Spleen (tissue), 11 donors: ENCODE measurements around the gene LCLAT1. TPM values are rescaled to one million over a fixed set of nuclear protein-coding genes. Genes with fewer than 3 reads are reported as not detected.

Experiments used
- DNase-seq: peaks from one replicate; pipeline ENCODE4 v3.0.0-alpha.2; 2020
- H3K27ac ChIP-seq, 8 donors: fragments of 200-600 bp; sonication (generic) in 7 of 8; 1 replicate in 4 of 8; 2 replicates in 4 of 8; pipeline versions ENCODE4 v1.5.0 to v1.8.0; 2016 to 2021; ENCODE audit warnings: inconsistent platforms in 4 of 8, mild to moderate bottlenecking in 4 of 8, moderate library complexity in 1 of 8
- H3K27me3 ChIP-seq, 7 donors: fragments of 200-600 bp; sonication (generic) in 6 of 7; replicated peaks in 1 of 7; 1 replicate in 4 of 7; 2 replicates in 3 of 7; pipeline versions ENCODE4 v1.5.0 to v1.8.0; 2016 to 2021; ENCODE audit warnings: inconsistent platforms in 3 of 7, mild to moderate bottlenecking in 1 of 7
- H3K36me3 ChIP-seq, 6 donors: fragments of 200-600 bp; sonication (generic) in 5 of 6; 1 replicate in 4 of 6; 2 replicates in 2 of 6; pipeline versions ENCODE4 v1.5.0 to v1.8.0; 2016 to 2021; ENCODE audit warnings: inconsistent platforms in 2 of 6
- H3K4me1 ChIP-seq, 6 donors: fragments of 200-600 bp; sonication (generic) in 5 of 6; 1 replicate in 3 of 6; 2 replicates in 3 of 6; pipeline versions ENCODE4 v1.5.0 to v1.8.0; 2016 to 2021; ENCODE audit warnings: inconsistent platforms in 3 of 6
- H3K4me3 ChIP-seq, 8 donors: fragments of 200-600 bp; sonication (generic) in 7 of 8; 1 replicate in 4 of 8; 2 replicates in 4 of 8; pipeline versions ENCODE4 v1.5.0 to v1.8.0; 2016 to 2021; ENCODE audit warnings: inconsistent platforms in 4 of 8, mild to moderate bottlenecking in 4 of 8, moderate library complexity in 2 of 8
- H3K9me3 ChIP-seq, 8 donors: fragments of 200-600 bp; sonication (generic) in 7 of 8; 1 replicate in 4 of 8; 2 replicates in 4 of 8; pipeline versions ENCODE4 v1.5.0 to v1.8.0; 2016 to 2021; ENCODE audit warnings: inconsistent platforms in 4 of 8
- CTCF ChIP-seq, 11 experiments: fragments of 200-600 bp in 7 of 11; fragments of 450-650 bp in 4 of 11; sonication (generic) in 4 of 11; IDR thresholded peaks in 8 of 11; conservative IDR thresholded peaks in 3 of 11; 1 replicate in 7 of 11; 2 replicates in 4 of 11; pipeline versions ENCODE4 v1.4.0 to v1.8.0; 2016 to 2021; ENCODE audit warnings: antibody characterized with exemption in 11 of 11, inconsistent platforms in 4 of 11, mild to moderate bottlenecking in 1 of 11
- POLR2A ChIP-seq, 3 donors: fragments of 450-650 bp; IDR thresholded peaks; one replicate each; pipeline ENCODE4 v1.5.1; 2017; ENCODE audit warnings: antibody characterized with exemption in 3 of 3, mild to moderate bottlenecking in 1 of 3
- POLR2AphosphoS5 ChIP-seq, 3 donors: sonication (generic); formaldehyde crosslinking; IDR thresholded peaks; one replicate each; pipeline ENCODE4 v1.5.1; 2017; ENCODE audit warnings: antibody characterized with exemption in 3 of 3
- WGBS, 5 donors: extraction: QIAGEN DNeasy Blood & Tissue Kit in 3 of 5; methylation state at CpG; one replicate each; pipeline versions ENCODE4 v1.1.5 to v1.1.7; 2013 to 2018; 5-methylcytosine and 5-hydroxymethylcytosine counted together
- intact Hi-C: fragments of 100-400 bp; cut with DNase I; formaldehyde crosslinking; loops from one replicate; pipeline ENCODE4 v1.15.0; 2023; ENCODE audit warnings: low total_unique reads
- polyA plus RNA-seq, 3 donors: library from polyadenylated mRNA; stranded (reverse); fragments of 200-250 nt; gene quantifications; one replicate each; pipeline ENCODE4 v1.2.1, GENCODE V29; 2013
- total RNA-seq, 7 donors: library from RNA; depleted of rRNA in 3 of 7; stranded (reverse); fragments of >200 nt in 3 of 7; fragmentation: NEBNext Ultra II Directional in 4 of 7; extraction: Animal tissue kit (Norgen Biotek cat#: 25700) in 4 of 7; gene quantifications; one replicate each; pipeline versions ENCODE4 v1.1.0 to v1.2.1, GENCODE V29; 2016 to 2021
- donor health status: healthy with polysubstance abuse.
- donor health status: DM: no; HTN: no; CAD: no; lungs with moderate emphysema.
- donor health status: DM: no; HTN: no; CAD: no.
- donor health status: Bipolar disorder and iron deficiency.
- donor health status: healthy.
- donor health status: DM: no; HTN: no; CAD: no.
- donor health status: DM: yes; HTN: yes; CAD: no.

Gene LCLAT1
- total and polyA plus RNA-seq, 10 donors, result 1.9 to 23.3 (median 13.8) TPM

- peak overlapping the region in 3 of 8 donors; percentile 12 to 57 (median 33) for H3K27ac ChIP-seq
- H3K4me1 ChIP-seq, result peaks cover 0 to 35% (median 11%) of the 10 kb centered on the region in 6 donors
- H3K27me3 ChIP-seq, result no peaks in the 10 kb centered on the region
- H3K36me3 ChIP-seq, result no peaks in the 10 kb centered on the region
- peaks cover 0 to 11% (median 5%) of the 10 kb centered on the region in 8 donors for H3K9me3 ChIP-seq
- H3K4me3 ChIP-seq, result no peak overlapping the region
- DNase-seq, result no peak
- TF ChIP-seq CTCF (IDR thresholded peaks at IDR 0.05 in 8 of 11, conservative IDR thresholded peaks at IDR 0.05 in 3 of 11), result peak in 2 of 11 experiments; percentile 19 to 23
- TF ChIP-seq POLR2AphosphoS5 (IDR thresholded peaks at IDR 0.05), result no peak
- intact Hi-C loops, result no loop called here
Measured at GRCh38 chr2:30472326-30472725, 25.3 kb downstream of the LCLAT1 start.

DNA sequence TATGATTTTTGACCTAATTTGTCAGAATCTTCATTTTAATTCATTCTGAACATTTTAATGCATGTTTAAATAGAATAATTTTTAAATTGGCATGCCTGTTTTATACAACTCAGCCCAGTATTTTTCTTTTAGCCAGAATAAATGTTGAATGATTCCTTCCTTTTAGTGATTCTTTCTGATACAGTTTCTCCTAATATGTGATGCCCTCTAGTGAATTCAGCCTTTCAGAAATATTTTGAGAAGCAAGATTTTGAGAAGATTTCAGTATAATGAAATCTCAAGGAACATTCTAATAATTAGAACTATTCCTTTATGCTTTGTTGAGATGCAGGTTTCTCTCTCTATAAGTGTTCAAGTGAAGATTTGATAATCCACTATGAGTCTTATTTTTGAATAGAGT, 28.5 kb downstream of the LCLAT1 start:
- Histone ChIP-seq H3K9me3 (no peaks in the 10 kb centered on the region), H3K36me3 (peaks cover 0 to 3% (median 0%) of the 10 kb centered on the region in 6 donors), H3K4me1 (peaks cover 0 to 35% (median 11%) of the 10 kb centered on the region in 6 donors), H3K4me3 (no peak overlapping the region), H3K27me3 (no peaks in the 10 kb centered on the region), H3K27ac (no peak overlapping the region)
- intact Hi-C loops, result no loop called here
- no peak for DNase-seq
- TF ChIP-seq CTCF (IDR thresholded peaks at IDR 0.05 in 8 of 11, conservative IDR thresholded peaks at IDR 0.05 in 3 of 11), result peak in 1 of 11 experiments; percentile 30
- no peak for TF ChIP-seq POLR2AphosphoS5 (IDR thresholded peaks at IDR 0.05)

DNA sequence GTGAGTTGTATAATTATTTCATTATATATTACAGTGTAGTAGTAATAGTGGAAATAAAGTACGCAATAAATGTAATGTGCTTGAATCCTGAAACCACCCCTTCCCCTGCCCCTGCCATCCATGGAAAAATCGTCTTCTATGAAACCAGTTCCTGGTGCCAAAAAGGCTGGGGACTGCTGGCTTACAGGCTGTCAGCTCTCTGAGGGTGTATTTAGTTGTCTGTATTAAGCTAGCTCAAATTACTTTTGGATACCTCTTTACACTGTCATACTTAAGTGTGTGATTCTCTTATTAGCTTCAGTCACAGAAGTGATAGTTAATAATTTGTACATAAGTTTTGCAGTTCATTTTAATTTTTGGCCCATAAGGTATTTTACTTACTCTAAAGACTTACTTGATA, 29.6 kb downstream of the LCLAT1 start:
- peaks cover 0 to 3% (median 0%) of the 10 kb centered on the region in 6 donors for H3K36me3 ChIP-seq
- intact Hi-C loops, result no loop called here
- H3K27ac ChIP-seq, result no peak overlapping the region
- H3K27me3 ChIP-seq, result no peaks in the 10 kb centered on the region
- DNase-seq, result no peak
- no peak for TF ChIP-seq CTCF (IDR thresholded peaks at IDR 0.05 in 8 of 11, conservative IDR thresholded peaks at IDR 0.05 in 3 of 11)
- no peak for TF ChIP-seq POLR2A (IDR thresholded peaks at IDR 0.05)
- TF ChIP-seq POLR2AphosphoS5 (IDR thresholded peaks at IDR 0.05), result no peak
- H3K9me3 ChIP-seq, result no peaks in the 10 kb centered on the region
- H3K4me1 ChIP-seq, result peaks cover 0 to 42% (median 16%) of the 10 kb centered on the region in 6 donors
- 85 to 100% (median 95%) methylated on average over 2 of the region's 2 CpGs for WGBS, 5 donors
- no peak overlapping the region for H3K4me3 ChIP-seq

GRCh38 chr2:30480703-30481322, 33.8 kb downstream of the LCLAT1 start:
- TF ChIP-seq POLR2A (IDR thresholded peaks at IDR 0.05) (no peak), POLR2AphosphoS5 (IDR thresholded peaks at IDR 0.05) (no peak), CTCF (IDR thresholded peaks at IDR 0.05 in 8 of 11, conservative IDR thresholded peaks at IDR 0.05 in 3 of 11) (no peak)
- Histone ChIP-seq H3K27me3 (no peaks in the 10 kb centered on the region), H3K4me1 (peaks cover 0 to 28% (median 11%) of the 10 kb centered on the region in 6 donors), H3K4me3 (no peak overlapping the region), H3K27ac (peak overlapping the region in 3 of 8 donors; percentile 13 to 59 (median 21)), H3K9me3 (no peaks in the 10 kb centered on the region), H3K36me3 (peaks cover 0 to 3% (median 0%) of the 10 kb centered on the region in 6 donors)
- 66 to 82% (median 76%) methylated on average over 6 of the region's 6 CpGs for WGBS, 5 donors
- no peak for DNase-seq
- intact Hi-C loops, result no loop called here
